Kidney epithelial cell (primary cell): Measurements from ENCODE around the gene RLN1. TPM values are rescaled to one million over a fixed set of nuclear protein-coding genes. Genes with fewer than 3 reads are reported as not detected.

Experiments
- DNase-seq: peaks from one replicate; pipeline ENCODE4 v3.0.0-alpha.2; 2010; ENCODE audit warnings: low read depth
- H3K27me3 ChIP-seq: 2 replicates; pipeline ENCODE4 v1.6.0; 2011; ENCODE audit warnings: low read length; ENCODE audit not compliant: control insufficient read depth, insufficient read depth
- H3K36me3 ChIP-seq: 2 replicates; pipeline ENCODE4 v1.5.1; 2011; ENCODE audit warnings: low read length; ENCODE audit not compliant: control insufficient read depth, insufficient read depth
- H3K4me3 ChIP-seq: 2 replicates; pipeline ENCODE4 v1.5.1; 2011; ENCODE audit warnings: low read depth, mild to moderate bottlenecking, control low read depth, low read length
- total RNA-seq: library from RNA; depleted of rRNA; stranded (reverse); fragments of >200 nt; gene quantifications from 2 replicates; pipeline ENCODE4 v1.2.3, GENCODE V29; 2015
- TF ChIP-seq, protein P1 (sequence below): IDR thresholded peaks from 2 replicates; pipeline ENCODE4 v1.5.1; 2011; ENCODE audit warnings: mild to moderate bottlenecking, moderate library complexity, low read length, control low read depth, inconsistent platforms; ENCODE audit not compliant: insufficient read depth, poor library complexity, severe bottlenecking

The RLN1 gene
- total RNA-seq, 1 donor from 2014 or later: not detected

DNA sequence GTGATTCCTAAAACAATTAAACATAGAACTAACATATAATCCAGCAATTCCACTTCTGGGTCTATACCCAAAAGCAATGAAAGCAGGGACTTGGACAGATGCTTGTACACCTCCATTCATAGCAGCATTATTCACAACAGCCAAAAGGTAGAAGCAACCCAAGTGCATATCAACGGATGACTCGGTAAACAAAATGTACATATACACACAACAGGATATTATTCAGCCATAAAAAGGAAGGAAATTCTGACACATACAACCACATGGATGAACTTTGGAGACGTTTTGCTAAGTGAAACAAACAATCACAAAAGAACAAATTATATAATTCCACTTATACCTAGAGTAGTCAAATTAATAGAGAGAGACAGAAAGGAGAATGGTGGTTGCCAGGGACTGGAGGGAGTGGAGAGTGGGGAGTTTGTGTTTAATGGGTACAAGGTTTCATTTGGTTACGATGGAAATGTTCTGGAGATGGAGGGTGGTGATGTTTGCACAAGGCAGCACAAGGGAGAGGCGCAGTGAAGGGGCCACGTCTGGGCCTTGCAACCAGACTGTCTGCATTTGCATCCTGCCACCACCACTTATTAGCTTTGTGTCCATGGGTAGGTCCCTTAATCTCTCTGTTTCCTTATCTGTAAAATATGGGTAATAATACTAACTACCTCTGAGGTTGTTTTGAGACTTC lies 36.3 kb upstream of the RLN1 start:
- Histone ChIP-seq H3K4me3 (no peak overlapping the region), H3K27me3 (no peaks in the 10 kb centered on the region), H3K36me3 (no peaks in the 10 kb centered on the region)
- TF ChIP-seq, protein P1, sequence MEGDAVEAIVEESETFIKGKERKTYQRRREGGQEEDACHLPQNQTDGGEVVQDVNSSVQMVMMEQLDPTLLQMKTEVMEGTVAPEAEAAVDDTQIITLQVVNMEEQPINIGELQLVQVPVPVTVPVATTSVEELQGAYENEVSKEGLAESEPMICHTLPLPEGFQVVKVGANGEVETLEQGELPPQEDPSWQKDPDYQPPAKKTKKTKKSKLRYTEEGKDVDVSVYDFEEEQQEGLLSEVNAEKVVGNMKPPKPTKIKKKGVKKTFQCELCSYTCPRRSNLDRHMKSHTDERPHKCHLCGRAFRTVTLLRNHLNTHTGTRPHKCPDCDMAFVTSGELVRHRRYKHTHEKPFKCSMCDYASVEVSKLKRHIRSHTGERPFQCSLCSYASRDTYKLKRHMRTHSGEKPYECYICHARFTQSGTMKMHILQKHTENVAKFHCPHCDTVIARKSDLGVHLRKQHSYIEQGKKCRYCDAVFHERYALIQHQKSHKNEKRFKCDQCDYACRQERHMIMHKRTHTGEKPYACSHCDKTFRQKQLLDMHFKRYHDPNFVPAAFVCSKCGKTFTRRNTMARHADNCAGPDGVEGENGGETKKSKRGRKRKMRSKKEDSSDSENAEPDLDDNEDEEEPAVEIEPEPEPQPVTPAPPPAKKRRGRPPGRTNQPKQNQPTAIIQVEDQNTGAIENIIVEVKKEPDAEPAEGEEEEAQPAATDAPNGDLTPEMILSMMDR: no peak
- DNase-seq: no peak

DNA sequence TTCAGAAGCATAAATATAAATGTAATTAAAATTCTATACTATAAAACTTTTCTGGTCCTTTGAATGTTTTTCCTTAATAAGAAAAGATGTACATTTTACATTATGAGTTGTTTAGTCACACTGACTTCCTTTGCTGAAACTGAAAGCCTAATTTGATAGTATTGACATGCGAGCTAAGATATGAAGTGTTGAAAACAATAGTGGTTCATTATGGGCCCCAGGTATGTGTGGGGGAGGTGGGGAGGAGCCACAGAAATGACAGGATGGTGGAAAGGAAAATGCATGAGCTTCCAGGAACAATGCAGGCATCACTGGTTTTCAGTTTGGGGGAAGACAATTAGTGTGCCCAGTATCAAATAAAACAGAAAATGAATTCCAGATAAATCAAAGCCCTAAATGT lies 35.4 kb upstream of the RLN1 start:
- TF ChIP-seq, protein P1: no peak
- no peak for DNase-seq
- no peaks in the 10 kb centered on the region for H3K36me3 ChIP-seq
- no peaks in the 10 kb centered on the region for H3K27me3 ChIP-seq
- no peak overlapping the region for H3K4me3 ChIP-seq

DNA sequence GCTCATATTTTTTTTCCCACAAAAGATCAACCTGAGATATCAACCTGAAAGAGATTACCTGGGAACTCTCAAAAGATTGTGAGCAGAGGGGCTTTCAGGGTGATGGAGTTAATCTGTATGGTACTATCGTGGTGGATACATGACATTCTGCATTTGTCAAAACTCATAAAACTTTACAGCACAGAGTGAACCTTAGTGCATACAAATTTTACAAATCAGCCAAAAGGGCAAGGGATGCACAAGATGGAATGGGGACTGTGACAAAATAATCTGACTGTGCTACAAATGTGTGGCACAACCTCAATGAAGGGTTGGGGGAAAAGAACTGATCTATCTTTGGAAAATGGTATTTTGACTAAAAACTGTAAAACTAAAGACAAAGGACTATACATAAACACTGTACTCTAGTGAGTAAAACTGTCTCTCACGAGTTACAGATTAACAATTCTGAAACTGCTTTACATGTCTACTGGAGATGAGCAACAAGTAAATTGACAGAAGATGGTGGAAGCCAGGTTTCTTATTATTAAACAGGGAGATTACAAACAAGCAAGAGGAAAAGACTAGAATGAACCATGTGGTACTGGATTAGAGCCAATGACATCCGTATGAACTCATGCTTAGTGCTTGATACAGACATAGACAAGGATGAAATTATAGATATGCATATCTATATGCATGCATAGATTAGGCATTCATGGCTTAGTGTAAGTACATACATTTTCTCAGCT lies 24.8 kb upstream of the RLN1 start:
- Histone ChIP-seq H3K4me3 (no peak overlapping the region), H3K27me3 (no peaks in the 10 kb centered on the region), H3K36me3 (no peaks in the 10 kb centered on the region)
- TF ChIP-seq, protein P1: no peak
- no peak for DNase-seq

DNA sequence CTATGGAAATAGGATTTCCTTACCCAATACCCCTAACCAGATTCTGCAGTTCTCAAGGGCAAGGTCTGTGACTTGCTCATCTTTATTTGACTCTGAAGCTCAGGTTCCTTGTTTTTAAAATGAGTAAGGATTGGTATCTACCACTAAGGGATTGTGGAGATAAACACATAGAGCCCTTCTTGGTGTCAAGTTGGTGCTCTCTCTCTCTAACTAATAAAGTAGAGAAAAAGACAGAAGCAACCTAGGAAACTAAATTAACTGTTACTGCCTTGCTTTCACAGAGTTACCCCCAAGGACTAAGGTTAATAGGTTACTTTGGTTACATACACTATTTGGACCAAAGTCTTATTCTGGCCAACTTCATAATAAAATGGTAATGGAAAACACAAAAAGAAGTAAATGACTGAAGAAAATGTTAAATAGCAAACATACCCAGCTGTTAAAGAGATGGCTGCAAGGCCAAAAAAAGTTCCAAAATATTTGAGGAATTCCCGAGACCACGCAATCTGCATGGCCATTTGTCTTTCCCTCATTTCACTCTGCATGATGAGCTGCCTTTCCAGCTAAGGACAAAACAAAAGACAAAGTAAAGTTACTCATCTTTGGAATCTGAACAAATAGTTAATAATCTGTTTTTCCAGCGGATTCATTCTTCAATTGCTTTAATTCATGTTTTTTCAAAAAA lies 21.8 kb upstream of the RLN1 start:
- Histone ChIP-seq H3K4me3 (no peak overlapping the region), H3K36me3 (no peaks in the 10 kb centered on the region), H3K27me3 (no peaks in the 10 kb centered on the region)
- TF ChIP-seq, protein P1: no peak
- DNase-seq: no peak

DNA sequence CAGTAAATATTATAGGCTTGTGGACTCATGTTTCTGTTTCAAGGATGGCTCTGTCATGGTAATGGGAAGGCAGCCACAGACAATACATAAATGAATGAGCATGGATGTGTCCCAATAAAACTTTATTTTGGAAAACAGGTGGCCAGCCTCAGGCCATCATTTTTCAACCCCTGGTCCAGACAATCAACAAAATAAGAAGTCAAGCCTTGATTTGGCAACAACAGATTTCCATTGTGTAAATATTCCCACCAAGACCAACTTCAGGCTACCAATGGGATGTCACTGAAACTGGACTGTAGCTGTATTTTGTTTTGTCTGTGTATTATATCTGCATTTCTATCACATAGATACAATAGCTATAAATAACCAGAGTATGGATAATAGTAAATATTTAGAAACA lies 20.7 kb upstream of the RLN1 start:
- Histone ChIP-seq H3K27me3 (no peaks in the 10 kb centered on the region), H3K36me3 (no peaks in the 10 kb centered on the region), H3K4me3 (no peak overlapping the region)
- TF ChIP-seq, protein P1: no peak
- DNase-seq: no peak
